ENCODE results near the gene NTM.

Gene NTM

GRCh38 chr11:131449036-131450019, 78.9 kb downstream of the NTM start:
- Histone ChIP-seq H3K4me2 (ENCODE audit: low read length) (peak overlapping the region; percentile 3), H3K4me1 (peaks cover 4% of the 10 kb centered on the region), H3K9me3 (ENCODE audit: control insufficient read depth, low read length) (no peaks in the 10 kb centered on the region), H3K27ac (no peak overlapping the region), H3K9ac (no peak overlapping the region), H2AFZ (no peak overlapping the region), H3K27me3 (ENCODE audit: control insufficient read depth, insufficient read depth, low read length) (no peaks in the 10 kb centered on the region), H3K4me3 (ENCODE audit: low read depth, low read length) (no peak overlapping the region), H3K36me3 (ENCODE audit: control insufficient read depth, insufficient read depth, low read length) (no peaks in the 10 kb centered on the region), H3K79me2 (no peaks in the 10 kb centered on the region)
- no peak for TF ChIP-seq CTCF (IDR thresholded peaks at IDR 0.05)

- Histone ChIP-seq H3K9ac (no peak overlapping the region), H3K4me1 (no peaks in the 10 kb centered on the region), H3K79me2 (no peaks in the 10 kb centered on the region), H3K4me2 (ENCODE audit: low read length) (no peak overlapping the region), H3K36me3 (ENCODE audit: control insufficient read depth, insufficient read depth, low read length) (no peaks in the 10 kb centered on the region), H3K27ac (no peak overlapping the region), H3K9me3 (ENCODE audit: control insufficient read depth, low read length) (no peaks in the 10 kb centered on the region), H3K27me3 (ENCODE audit: control insufficient read depth, insufficient read depth, low read length) (no peaks in the 10 kb centered on the region), H2AFZ (no peak overlapping the region), H3K4me3 (ENCODE audit: low read depth, low read length) (no peak overlapping the region)
- TF ChIP-seq CTCF (IDR thresholded peaks at IDR 0.05): no peak
Measured at GRCh38 chr11:131454490-131454889, 84.1 kb downstream of the NTM start.

- Histone ChIP-seq H3K36me3 (ENCODE audit: control insufficient read depth, insufficient read depth, low read length) (no peaks in the 10 kb centered on the region), H3K4me2 (ENCODE audit: low read length) (no peak overlapping the region), H3K27me3 (ENCODE audit: control insufficient read depth, insufficient read depth, low read length) (no peaks in the 10 kb centered on the region), H3K79me2 (no peaks in the 10 kb centered on the region), H3K9me3 (ENCODE audit: control insufficient read depth, low read length) (no peaks in the 10 kb centered on the region), H3K4me1 (no peaks in the 10 kb centered on the region), H3K9ac (no peak overlapping the region), H2AFZ (no peak overlapping the region), H3K4me3 (ENCODE audit: low read depth, low read length) (no peak overlapping the region), H3K27ac (no peak overlapping the region)
- TF ChIP-seq CTCF (IDR thresholded peaks at IDR 0.05): no peak
Measured at GRCh38 chr11:131454989-131455388, 84.6 kb downstream of the NTM start.

GRCh38 chr11:131455843-131456704, 85.7 kb downstream of the NTM start:
- H3K27ac ChIP-seq: no peak overlapping the region
- no peak overlapping the region for H3K4me3 ChIP-seq (ENCODE audit: low read depth, low read length)
- TF ChIP-seq CTCF (IDR thresholded peaks at IDR 0.05): no peak

More at GRCh38 chr11:131455843-131456704, 85.7 kb downstream of the NTM start:
- Histone ChIP-seq H3K9ac (no peak overlapping the region), H3K4me2 (ENCODE audit: low read length) (no peak overlapping the region), H3K9me3 (ENCODE audit: control insufficient read depth, low read length) (no peaks in the 10 kb centered on the region), H3K4me1 (no peaks in the 10 kb centered on the region), H3K36me3 (ENCODE audit: control insufficient read depth, insufficient read depth, low read length) (no peaks in the 10 kb centered on the region), H3K27me3 (ENCODE audit: control insufficient read depth, insufficient read depth, low read length) (no peaks in the 10 kb centered on the region), H3K79me2 (no peaks in the 10 kb centered on the region), H2AFZ (no peak overlapping the region)

All from parathyroid adenoma (tissue), 2 donors.